HG02571 (cell line): Measurements from ENCODE around the gene SETD3.

Experiments used
- ATAC-seq: cut with Tn5 transposase; IDR thresholded peaks from one replicate; pipeline ENCODE4 v1.9.1; 2021; ENCODE audit warnings: mild to moderate bottlenecking, moderate library complexity; ENCODE audit not compliant: unreplicated experiment

The SETD3 gene

GRCh38 chr14:99479906-99480869 is at the start of gene SETD3:
SETD3 (minus strand) TSS chr14:99480859; CDS start chr14:99465805, 15,054 bp downstream.
- ATAC-seq = peak; percentile 1

- ATAC-seq = no peak
These were observed 49.2 kb upstream of the SETD3 start for GRCh38 chr14:99529899-99530298.

GRCh38 chr14:99527427-99528076 is 46.9 kb upstream of the SETD3 start:
- ATAC-seq = no peak

GRCh38 chr14:99527026-99527425 is 46.4 kb upstream of the SETD3 start:
- ATAC-seq = no peak

GRCh38 chr14:99525699-99526080 is 45.0 kb upstream of the SETD3 start:
- no peak for ATAC-seq

- ATAC-seq = no peak
These were observed 44.4 kb upstream of the SETD3 start for GRCh38 chr14:99524804-99525698.

- ATAC-seq = no peak
These were observed 43.5 kb upstream of the SETD3 start for GRCh38 chr14:99524091-99524661.

- ATAC-seq = no peak
These were observed 43.0 kb upstream of the SETD3 start for GRCh38 chr14:99523704-99524055.

GRCh38 chr14:99522934-99523703 is 42.5 kb upstream of the SETD3 start:
- ATAC-seq = no peak

- ATAC-seq = no peak
These were observed 41.8 kb upstream of the SETD3 start for GRCh38 chr14:99522457-99522891.

GRCh38 chr14:99522025-99522401 is 41.4 kb upstream of the SETD3 start:
- no peak for ATAC-seq

GRCh38 chr14:99521176-99522024 is 40.7 kb upstream of the SETD3 start:
- ATAC-seq = no peak

- no peak for ATAC-seq
These were observed 40.0 kb upstream of the SETD3 start for GRCh38 chr14:99520571-99521081.

GRCh38 chr14:99519931-99520421 is 39.3 kb upstream of the SETD3 start:
- ATAC-seq = no peak

- no peak for ATAC-seq
These were observed 38.8 kb upstream of the SETD3 start for GRCh38 chr14:99519347-99519881.

GRCh38 chr14:99518441-99519346 is 38.0 kb upstream of the SETD3 start:
- ATAC-seq = peak; percentile 53

- peak; percentile 11 for ATAC-seq
These were observed 37.2 kb upstream of the SETD3 start for GRCh38 chr14:99517643-99518381.
